ENCODE measurements around the gene AFAP1L2. TPM values are rescaled to one million over a fixed set of nuclear protein-coding genes. Genes with fewer than 3 reads are reported as not detected.

AFAP1L2 gene
- total RNA-seq, 1 donor from 2014 or later, result 3.6 TPM

- DNase-seq, result no peak
- Mint-ChIP-seq H3K4me3 (no peak overlapping the region), H3K27me3 (peaks cover 62% of the 10 kb centered on the region), H3K9me3 (no peaks in the 10 kb centered on the region), H3K36me3 (ENCODE audit: low read depth) (no peaks in the 10 kb centered on the region), H3K4me1 (peaks cover 15% of the 10 kb centered on the region), H3K27ac (no peak overlapping the region)
- intact Hi-C loops (cut with micrococcal nuclease), result loop anchor here (5.0 kb wide), 2 partner anchors 55 to 100 kb away; no protein-coding TSS in a partner anchor
These were observed 2.1 kb downstream of the AFAP1L2 start for GRCh38 chr10:114402233-114402632.

GRCh38 chr10:114401195-114401791 lies 3.0 kb downstream of the AFAP1L2 start:
- DNase-seq, result no peak
- no peaks in the 10 kb centered on the region for H3K36me3 Mint-ChIP-seq (ENCODE audit: low read depth)
- peaks cover 21% of the 10 kb centered on the region for H3K4me1 Mint-ChIP-seq
- no peak overlapping the region for H3K4me3 Mint-ChIP-seq
- no peaks in the 10 kb centered on the region for H3K9me3 Mint-ChIP-seq
- intact Hi-C loops (cut with micrococcal nuclease), result loop anchor here (5.0 kb wide), 2 partner anchors 54 to 99 kb away; no protein-coding TSS in a partner anchor
- peaks cover 62% of the 10 kb centered on the region for H3K27me3 Mint-ChIP-seq
- no peak overlapping the region for H3K27ac Mint-ChIP-seq

GRCh38 chr10:114400091-114400490 lies 4.2 kb downstream of the AFAP1L2 start:
- H3K27ac Mint-ChIP-seq, result no peak overlapping the region
- intact Hi-C loops (cut with micrococcal nuclease), result loop anchor here (5.0 kb wide), 2 partner anchors 53 to 98 kb away; no protein-coding TSS in a partner anchor
- H3K36me3 Mint-ChIP-seq (ENCODE audit: low read depth), result no peaks in the 10 kb centered on the region
- peaks cover 56% of the 10 kb centered on the region for H3K27me3 Mint-ChIP-seq
- H3K4me3 Mint-ChIP-seq, result no peak overlapping the region
- DNase-seq, result no peak
- H3K9me3 Mint-ChIP-seq, result no peaks in the 10 kb centered on the region
- peaks cover 20% of the 10 kb centered on the region for H3K4me1 Mint-ChIP-seq

- no peak overlapping the region for H3K27ac Mint-ChIP-seq
- no peak for DNase-seq
- no peaks in the 10 kb centered on the region for H3K9me3 Mint-ChIP-seq
- peaks cover 56% of the 10 kb centered on the region for H3K27me3 Mint-ChIP-seq
- intact Hi-C loops (cut with micrococcal nuclease), result no loop called here
- peaks cover 20% of the 10 kb centered on the region for H3K4me1 Mint-ChIP-seq
- no peak overlapping the region for H3K4me3 Mint-ChIP-seq
- no peaks in the 10 kb centered on the region for H3K36me3 Mint-ChIP-seq (ENCODE audit: low read depth)
These were observed 4.7 kb downstream of the AFAP1L2 start for GRCh38 chr10:114399576-114399975.

- Mint-ChIP-seq H3K9me3 (no peaks in the 10 kb centered on the region), H3K27me3 (peaks cover 54% of the 10 kb centered on the region), H3K27ac (no peak overlapping the region), H3K36me3 (ENCODE audit: low read depth) (no peaks in the 10 kb centered on the region), H3K4me3 (no peak overlapping the region), H3K4me1 (peaks cover 21% of the 10 kb centered on the region)
- DNase-seq, result no peak
- intact Hi-C loops (cut with micrococcal nuclease), result no loop called here
These were observed 5.5 kb downstream of the AFAP1L2 start for GRCh38 chr10:114398587-114399331.

GRCh38 chr10:114397651-114398145 lies 6.6 kb downstream of the AFAP1L2 start:
- H3K9me3 Mint-ChIP-seq, result no peaks in the 10 kb centered on the region
- H3K27me3 Mint-ChIP-seq, result peaks cover 47% of the 10 kb centered on the region
- H3K4me1 Mint-ChIP-seq, result peaks cover 15% of the 10 kb centered on the region
- no peak for DNase-seq
- no peaks in the 10 kb centered on the region for H3K36me3 Mint-ChIP-seq (ENCODE audit: low read depth)
- no peak overlapping the region for H3K27ac Mint-ChIP-seq
- no peak overlapping the region for H3K4me3 Mint-ChIP-seq
- intact Hi-C loops (cut with micrococcal nuclease), result no loop called here

- DNase-seq, result no peak
- H3K9me3 Mint-ChIP-seq, result no peaks in the 10 kb centered on the region
- H3K27ac Mint-ChIP-seq, result no peak overlapping the region
- peaks cover 34% of the 10 kb centered on the region for H3K27me3 Mint-ChIP-seq
- H3K4me3 Mint-ChIP-seq, result no peak overlapping the region
- H3K36me3 Mint-ChIP-seq (ENCODE audit: low read depth), result no peaks in the 10 kb centered on the region
- intact Hi-C loops (cut with micrococcal nuclease), result no loop called here
- peaks cover 15% of the 10 kb centered on the region for H3K4me1 Mint-ChIP-seq
These were observed 7.8 kb downstream of the AFAP1L2 start for GRCh38 chr10:114396464-114396863.

GRCh38 chr10:114395366-114396022 lies 8.8 kb downstream of the AFAP1L2 start:
- intact Hi-C loops (cut with micrococcal nuclease), result no loop called here
- Mint-ChIP-seq H3K9me3 (no peaks in the 10 kb centered on the region), H3K4me1 (peaks cover 15% of the 10 kb centered on the region), H3K27ac (no peak overlapping the region), H3K4me3 (no peak overlapping the region), H3K27me3 (peaks cover 25% of the 10 kb centered on the region), H3K36me3 (ENCODE audit: low read depth) (no peaks in the 10 kb centered on the region)
- DNase-seq, result no peak

GRCh38 chr10:114394531-114394930 lies 9.8 kb downstream of the AFAP1L2 start:
- H3K4me1 Mint-ChIP-seq, result peaks cover 15% of the 10 kb centered on the region
- no peaks in the 10 kb centered on the region for H3K36me3 Mint-ChIP-seq (ENCODE audit: low read depth)
- H3K27ac Mint-ChIP-seq, result no peak overlapping the region
- peaks cover 20% of the 10 kb centered on the region for H3K27me3 Mint-ChIP-seq
- intact Hi-C loops (cut with micrococcal nuclease), result no loop called here
- DNase-seq, result no peak
- no peak overlapping the region for H3K4me3 Mint-ChIP-seq
- peaks cover 4% of the 10 kb centered on the region for H3K9me3 Mint-ChIP-seq

- Mint-ChIP-seq H3K4me3 (no peak overlapping the region), H3K9me3 (peaks cover 6% of the 10 kb centered on the region), H3K36me3 (ENCODE audit: low read depth) (no peaks in the 10 kb centered on the region), H3K27me3 (peaks cover 18% of the 10 kb centered on the region), H3K4me1 (peaks cover 17% of the 10 kb centered on the region), H3K27ac (no peak overlapping the region)
- intact Hi-C loops (cut with micrococcal nuclease), result no loop called here
- DNase-seq, result no peak
These were observed 10.4 kb downstream of the AFAP1L2 start for GRCh38 chr10:114393886-114394285.

GRCh38 chr10:114393482-114393881 lies 10.8 kb downstream of the AFAP1L2 start:
- intact Hi-C loops (cut with micrococcal nuclease), result no loop called here
- Mint-ChIP-seq H3K27ac (no peak overlapping the region), H3K4me3 (no peak overlapping the region), H3K36me3 (ENCODE audit: low read depth) (no peaks in the 10 kb centered on the region), H3K27me3 (peaks cover 16% of the 10 kb centered on the region), H3K9me3 (peaks cover 10% of the 10 kb centered on the region), H3K4me1 (peaks cover 20% of the 10 kb centered on the region)
- no peak for DNase-seq

- H3K27me3 Mint-ChIP-seq, result peaks cover 15% of the 10 kb centered on the region
- H3K4me3 Mint-ChIP-seq, result no peak overlapping the region
- DNase-seq, result no peak
- peaks cover 15% of the 10 kb centered on the region for H3K9me3 Mint-ChIP-seq
- H3K36me3 Mint-ChIP-seq (ENCODE audit: low read depth), result peaks cover 2% of the 10 kb centered on the region
- H3K4me1 Mint-ChIP-seq, result peaks cover 19% of the 10 kb centered on the region
- H3K27ac Mint-ChIP-seq, result no peak overlapping the region
- intact Hi-C loops (cut with micrococcal nuclease), result no loop called here
These were observed 12.0 kb downstream of the AFAP1L2 start for GRCh38 chr10:114392112-114392835.

GRCh38 chr10:114391599-114391998 lies 12.7 kb downstream of the AFAP1L2 start:
- peaks cover 15% of the 10 kb centered on the region for H3K9me3 Mint-ChIP-seq
- peaks cover 13% of the 10 kb centered on the region for H3K4me1 Mint-ChIP-seq
- H3K4me3 Mint-ChIP-seq, result no peak overlapping the region
- intact Hi-C loops (cut with micrococcal nuclease), result no loop called here
- H3K36me3 Mint-ChIP-seq (ENCODE audit: low read depth), result peaks cover 2% of the 10 kb centered on the region
- H3K27me3 Mint-ChIP-seq, result peaks cover 9% of the 10 kb centered on the region
- H3K27ac Mint-ChIP-seq, result no peak overlapping the region
- DNase-seq, result no peak
